NCI-H1092 treated with DMSO at 0.1 percent for 48 hours (cell line): ENCODE results near the gene TTLL3.
A peak's percentile ranks its signal among the peaks of the same experiment; 100 is the strongest.

ENCODE experiments used
- DNase-seq: peaks from one replicate; lab custom pipeline; 2025; lab: John Stamatoyannopoulos, UW

The TTLL3 gene

DNA sequence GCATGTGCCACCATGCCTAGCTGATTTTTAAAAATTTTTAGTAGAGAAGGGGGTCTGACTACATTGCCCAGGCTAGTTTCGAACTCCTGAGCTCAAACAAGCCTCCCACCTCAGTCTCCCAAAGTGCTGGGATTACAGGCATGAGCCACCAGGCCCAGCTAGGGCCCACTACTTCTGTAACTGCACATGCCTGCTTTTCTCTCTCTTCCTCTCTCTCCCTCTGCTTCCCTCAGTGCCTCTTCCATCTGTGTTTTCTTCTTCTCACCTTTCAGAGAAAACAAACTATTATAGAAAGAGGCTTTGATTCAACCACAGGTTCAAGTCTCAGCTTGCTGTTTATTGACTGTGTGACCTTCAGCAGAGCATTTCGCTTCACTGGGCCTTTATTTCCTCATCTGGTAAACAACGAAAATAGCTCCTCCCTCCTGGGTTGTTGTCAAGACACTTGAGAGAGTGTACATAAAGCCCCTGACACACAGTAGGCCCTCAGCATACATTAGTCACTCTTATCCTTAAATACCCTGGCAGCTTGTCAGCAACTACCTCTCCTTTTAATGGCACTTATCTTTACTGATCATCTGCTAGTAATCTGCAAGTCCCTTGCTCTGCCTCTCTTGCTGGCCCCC lies 28.0 kb upstream of the TTLL3 start:
- no peak for DNase-seq

DNA sequence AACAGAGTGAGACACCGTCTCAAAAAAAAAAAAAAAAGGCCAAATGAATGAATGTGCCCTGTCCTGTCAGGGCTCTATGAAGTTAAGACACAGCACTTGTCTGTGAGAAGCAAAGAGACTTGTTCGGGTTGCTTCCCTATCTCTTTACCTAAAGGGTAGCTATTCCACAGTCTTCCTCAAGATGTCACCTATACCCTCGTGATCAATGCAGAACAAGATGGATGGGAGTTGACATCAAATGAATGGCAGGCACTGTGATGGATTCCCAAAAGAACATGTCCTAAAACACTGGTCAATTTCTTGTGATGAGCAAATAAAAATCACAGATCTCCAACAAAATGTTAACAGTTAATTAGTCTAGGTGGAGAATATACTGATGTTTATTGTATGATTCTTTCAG lies 27.3 kb upstream of the TTLL3 start:
- DNase-seq, result no peak

DNA sequence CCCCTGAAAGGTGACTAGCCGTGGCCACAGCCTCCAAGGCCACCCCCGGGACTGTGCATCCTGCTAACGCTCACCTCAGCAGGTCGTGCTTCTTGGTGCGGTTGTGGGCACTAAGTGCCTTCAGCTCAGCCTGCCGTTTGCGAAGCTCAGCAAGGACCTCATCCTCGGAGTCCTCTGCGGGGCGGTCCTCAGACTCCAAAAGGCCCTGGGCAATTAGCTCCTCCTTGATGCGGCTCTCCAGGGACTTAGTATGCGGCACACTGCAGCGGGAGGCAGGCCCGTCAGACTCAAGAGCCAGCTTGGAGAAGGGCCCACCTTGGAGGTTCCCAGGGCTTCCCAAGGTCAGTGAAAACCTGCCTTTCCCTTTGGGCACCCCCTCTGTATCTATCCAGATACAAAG lies 26.1 kb upstream of the TTLL3 start:
- no peak for DNase-seq

DNA sequence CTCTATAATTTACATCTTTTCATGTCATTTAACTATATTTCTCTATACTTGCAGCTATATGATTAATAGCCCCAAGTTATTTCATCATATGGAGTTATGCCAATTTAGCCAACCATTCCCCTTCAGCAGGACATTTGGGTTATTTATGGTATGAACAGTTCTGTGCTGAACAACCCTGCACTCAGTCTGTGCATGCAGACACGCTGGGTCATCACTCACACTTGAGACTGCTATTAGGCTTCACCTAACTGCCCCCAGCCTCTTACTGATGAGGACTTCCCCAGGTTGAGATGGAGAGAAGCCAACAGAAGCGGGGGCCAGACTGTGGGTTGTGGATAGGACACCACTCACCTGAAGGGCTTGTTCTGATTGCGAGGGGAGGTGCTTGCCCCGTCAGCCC lies 25.1 kb upstream of the TTLL3 start:
- DNase-seq, result no peak

DNA sequence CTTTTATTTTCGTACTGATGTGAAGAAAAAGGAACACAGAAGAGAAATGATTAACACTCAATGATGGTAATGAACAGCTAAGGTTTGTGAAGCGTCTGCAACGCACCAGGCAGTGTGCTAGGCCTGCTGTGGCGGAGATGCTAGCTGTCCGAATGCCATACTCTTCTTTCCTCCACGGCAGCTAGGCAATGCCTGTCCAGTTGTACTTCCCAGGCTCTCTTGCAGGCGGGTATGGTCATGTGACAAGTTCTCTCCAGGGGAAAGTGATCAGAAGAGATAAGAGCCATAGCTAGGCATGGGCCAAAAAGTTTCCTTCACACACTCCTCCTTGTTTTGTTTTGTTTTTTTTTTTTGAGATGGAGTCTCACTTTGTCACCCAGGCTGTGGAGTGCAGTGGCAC lies 24.5 kb upstream of the TTLL3 start:
- no peak for DNase-seq

DNA sequence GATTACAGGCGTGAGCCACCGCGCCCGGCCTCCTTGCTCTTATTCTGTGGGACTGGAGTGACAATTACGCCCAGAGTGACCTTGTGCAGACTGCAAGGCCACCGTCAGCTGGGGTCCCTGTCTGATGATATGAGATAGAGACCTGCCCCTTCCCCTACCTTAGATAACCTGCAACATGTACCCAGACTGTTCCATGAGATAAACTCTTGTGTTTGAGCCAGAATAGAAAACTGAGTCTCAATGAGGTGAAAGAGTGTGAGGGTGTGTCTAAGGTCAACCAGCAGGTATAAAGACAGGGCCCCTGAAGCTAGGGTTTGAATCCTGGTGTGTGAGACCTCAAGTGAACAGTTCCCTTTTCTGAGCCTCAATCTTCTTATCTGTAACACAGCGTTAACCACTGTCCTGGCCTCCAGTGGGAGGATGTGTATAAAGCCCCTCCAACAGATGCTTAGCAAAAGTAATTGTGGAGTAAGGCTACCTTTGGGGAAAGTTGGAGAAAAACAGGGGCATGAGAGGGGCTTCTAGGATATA lies 23.8 kb upstream of the TTLL3 start:
- DNase-seq, result no peak

DNA sequence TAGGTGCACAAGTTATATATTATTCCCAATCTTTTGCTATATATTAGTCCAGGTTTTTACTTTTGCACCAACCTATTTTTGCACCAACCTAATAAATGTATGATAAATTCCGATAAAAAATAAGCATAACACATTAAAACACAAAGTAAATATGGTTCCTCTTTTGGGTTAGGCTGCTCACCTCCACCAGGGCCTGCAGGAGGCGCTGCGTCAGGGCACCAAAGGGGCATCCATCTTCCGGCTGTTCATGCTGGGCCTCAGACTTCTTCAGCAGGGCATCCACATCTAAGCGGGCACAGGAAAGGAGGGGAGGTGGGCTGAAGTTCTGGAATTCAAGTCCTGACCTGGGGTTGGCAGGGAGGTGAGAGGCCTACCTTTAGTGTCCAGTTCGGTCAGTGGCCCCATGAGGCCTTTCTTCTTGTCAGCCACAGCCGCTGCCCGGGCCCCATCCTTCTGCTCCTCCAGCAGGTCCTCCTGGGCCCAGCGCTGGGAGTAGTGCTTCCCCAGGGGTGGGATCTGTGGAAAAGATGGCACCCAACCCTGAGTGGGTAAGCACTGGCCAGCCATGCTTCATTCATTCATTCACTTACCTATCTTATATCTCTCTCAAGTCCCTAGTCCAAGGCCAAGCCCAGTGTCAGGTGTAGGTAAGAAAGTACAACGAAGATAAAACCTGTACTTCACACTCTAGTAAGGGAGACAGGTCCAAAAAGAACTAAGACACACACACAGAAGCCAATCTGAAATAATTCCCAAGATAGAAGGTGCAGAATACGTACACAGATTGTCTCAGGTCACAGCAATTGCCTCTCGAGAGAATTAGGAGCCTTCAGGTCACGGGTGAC lies 23.0 kb upstream of the TTLL3 start:
- no peak for DNase-seq

DNA sequence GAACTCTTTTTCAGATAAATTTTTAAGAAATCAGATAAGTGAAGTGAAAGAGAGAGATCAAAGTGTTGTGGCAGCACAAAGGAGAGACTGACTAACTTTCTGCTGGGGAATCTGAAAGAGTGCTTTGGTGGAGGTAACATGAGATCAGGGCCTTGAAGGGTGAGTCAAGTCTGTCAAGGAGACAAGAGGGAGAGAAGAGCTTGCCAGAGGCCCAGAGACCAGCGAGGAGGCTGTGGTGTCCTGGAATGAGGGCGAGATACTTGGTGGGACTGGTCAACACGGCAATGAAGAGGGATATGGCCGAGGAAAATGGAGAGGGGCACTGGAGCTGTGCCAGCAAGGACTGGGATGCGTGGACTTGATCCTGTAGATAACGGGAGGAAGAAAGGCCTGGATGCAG lies 22.3 kb upstream of the TTLL3 start:
- no peak for DNase-seq

DNA sequence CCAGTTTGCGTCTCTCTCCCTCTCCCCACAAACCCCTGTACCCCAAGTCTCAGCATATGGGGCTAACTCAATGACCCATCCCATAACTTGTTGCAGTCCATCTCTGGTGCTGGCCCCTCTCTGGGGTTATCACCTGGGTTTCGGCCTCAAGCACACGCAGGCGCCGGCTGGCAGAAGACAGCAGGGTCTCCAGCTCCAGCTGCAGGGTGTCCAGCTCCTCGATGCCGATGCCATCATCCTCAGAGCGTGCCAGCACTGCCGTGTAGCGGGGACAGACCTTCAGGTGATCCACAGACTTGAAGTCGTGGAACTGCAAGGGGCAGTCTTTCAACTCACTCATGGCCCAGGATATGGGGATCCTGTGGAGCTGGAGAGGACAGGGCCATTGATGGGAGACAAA lies 18.9 kb upstream of the TTLL3 start:
- no peak for DNase-seq

DNA sequence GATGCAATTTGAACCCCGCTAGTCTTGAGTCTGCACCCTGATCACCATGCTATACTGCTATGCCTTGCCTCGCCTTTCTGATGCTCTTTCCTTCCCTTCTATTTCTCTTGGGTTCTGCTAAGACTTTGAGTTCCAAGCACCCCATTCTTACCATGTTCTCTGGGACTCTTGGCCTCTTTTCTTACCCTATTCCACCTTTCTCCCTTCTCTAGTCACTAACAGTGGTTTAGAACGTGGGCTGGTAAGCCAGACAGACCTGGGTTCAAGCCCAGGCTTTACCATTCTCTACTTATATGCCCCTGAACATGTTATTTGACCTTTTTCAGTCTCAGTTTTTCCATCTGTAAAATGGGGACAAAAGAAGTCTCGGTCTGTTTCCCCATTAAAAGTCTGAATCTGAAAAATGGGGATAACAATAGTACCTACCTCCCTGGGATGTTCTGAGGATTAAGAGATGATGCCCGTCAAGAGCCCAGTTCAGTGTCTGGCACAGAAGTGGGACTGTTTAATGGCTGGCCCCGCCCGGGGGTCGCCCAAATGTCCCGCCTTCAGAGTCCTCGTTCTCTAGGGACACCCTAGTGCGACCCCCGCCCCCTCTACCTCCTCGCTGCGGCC lies 18.2 kb upstream of the TTLL3 start:
- no peak for DNase-seq

DNA sequence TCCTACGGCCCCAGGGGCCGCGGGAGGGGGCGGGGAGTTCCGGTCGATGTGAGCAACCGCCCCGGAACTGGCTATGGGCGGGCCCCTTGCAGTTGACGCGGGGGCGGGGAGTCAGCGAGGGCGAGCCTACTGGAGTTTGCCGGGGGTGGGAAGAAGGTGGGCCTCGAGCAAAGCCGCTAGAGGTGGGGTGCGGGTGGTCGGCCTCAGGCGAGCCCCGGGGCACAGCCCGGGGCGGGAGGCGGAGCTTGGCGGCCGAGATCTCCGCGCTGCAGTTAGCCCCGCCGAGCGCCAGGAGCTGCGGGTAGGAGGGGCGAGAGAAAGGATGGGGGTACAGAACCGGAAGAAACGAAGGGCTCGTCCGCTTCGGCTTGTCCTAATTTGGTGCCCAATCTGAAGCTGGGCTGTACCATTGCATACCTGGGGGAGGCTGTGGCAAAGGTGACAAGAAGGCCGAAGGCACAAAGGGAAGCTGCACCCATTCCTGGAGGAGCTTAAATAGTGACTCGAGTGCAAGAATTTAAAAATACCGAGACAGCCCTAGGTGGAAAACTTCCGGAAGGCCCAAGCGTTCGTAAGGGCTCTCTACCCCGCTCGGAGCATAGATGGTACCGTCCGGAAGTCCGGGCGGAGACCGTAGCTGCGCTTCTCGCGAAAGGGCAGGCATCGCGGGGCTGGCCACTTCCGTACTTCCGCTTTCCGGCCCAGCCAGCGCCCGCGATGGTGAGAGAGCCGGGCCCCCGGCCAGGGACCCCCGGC lies 17.5 kb upstream of the TTLL3 start, which contains the start of the genes ARPC4 and TADA3:
TSS of gene ARPC4 (plus strand) at position 678 of the 756 bp plus-strand sequence. CDS start at position 718, 40 bp downstream.
TSS of gene TADA3 (minus strand) at position 69 of the 756 bp plus-strand sequence. CDS start 1,007 bp downstream, outside the sequence.
- peak; percentile 97 for DNase-seq

DNA sequence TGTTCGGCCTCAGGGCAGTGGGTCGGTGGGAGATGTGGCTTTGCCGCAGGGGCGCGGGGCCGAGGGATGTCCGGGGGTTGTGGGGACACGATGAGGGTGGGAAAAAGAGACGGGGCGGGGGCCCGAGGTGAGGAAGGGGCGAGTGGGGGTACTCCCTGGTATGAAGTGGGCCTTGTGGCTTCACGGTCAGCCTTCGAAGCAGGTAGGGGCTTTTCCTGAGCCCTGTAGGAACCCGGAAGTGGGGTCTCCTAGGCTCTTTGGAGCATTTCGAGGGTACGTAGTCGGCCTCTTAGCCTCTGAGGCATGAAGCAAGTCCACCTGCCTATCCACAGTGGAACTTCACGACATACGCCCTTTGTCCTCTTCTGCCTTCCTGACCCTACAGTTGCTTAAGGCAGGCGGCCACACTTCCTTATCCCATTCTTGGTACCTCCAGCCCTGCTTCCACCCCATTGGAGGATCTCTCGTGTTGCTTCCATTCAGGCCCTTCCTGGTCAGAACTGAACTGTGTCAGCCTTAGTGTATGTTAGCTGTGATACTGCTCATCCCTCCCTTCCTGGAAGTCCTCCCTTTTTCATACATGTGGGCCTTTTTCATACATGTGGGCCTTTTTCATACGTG lies 16.8 kb upstream of the TTLL3 start:
- no peak for DNase-seq

DNA sequence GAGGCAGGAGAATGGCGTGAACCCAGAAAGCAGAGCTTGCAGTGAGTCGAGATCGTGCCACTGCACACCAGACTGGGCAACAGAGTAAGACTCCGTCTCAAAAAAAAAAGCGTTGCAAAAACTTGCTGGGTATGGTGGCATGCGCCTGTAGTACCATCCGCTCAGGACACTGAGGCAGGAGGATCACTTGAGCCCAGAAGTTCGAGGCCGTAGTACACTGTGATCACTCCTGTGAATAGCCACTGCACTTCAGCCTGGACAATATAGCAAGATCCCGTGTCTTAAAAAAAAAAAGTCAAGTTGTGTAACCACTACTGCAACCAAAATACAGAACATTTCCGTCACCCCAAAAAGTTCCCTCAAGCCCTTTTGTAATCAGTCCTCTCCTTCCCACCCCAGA lies 15.7 kb upstream of the TTLL3 start:
- no peak for DNase-seq

DNA sequence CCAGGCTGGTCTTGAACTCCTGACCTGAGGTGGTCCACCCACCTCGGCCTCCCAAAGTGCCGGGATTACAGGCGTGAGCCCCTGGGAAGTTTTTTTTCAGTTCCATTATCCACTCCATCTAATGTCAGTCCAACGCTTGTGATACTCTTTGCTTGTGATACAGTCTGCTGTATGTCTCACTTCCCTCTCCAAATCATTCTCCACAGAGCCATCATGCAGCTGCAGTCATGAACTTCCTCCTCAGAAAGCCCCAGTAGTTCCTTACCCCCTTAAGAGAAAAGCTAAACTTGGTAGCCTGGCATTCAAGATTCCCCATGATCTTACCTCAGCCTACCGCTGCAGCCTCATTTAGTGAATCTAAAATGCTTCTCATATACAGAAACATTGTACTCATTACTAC lies 14.9 kb upstream of the TTLL3 start:
- DNase-seq, result no peak

DNA sequence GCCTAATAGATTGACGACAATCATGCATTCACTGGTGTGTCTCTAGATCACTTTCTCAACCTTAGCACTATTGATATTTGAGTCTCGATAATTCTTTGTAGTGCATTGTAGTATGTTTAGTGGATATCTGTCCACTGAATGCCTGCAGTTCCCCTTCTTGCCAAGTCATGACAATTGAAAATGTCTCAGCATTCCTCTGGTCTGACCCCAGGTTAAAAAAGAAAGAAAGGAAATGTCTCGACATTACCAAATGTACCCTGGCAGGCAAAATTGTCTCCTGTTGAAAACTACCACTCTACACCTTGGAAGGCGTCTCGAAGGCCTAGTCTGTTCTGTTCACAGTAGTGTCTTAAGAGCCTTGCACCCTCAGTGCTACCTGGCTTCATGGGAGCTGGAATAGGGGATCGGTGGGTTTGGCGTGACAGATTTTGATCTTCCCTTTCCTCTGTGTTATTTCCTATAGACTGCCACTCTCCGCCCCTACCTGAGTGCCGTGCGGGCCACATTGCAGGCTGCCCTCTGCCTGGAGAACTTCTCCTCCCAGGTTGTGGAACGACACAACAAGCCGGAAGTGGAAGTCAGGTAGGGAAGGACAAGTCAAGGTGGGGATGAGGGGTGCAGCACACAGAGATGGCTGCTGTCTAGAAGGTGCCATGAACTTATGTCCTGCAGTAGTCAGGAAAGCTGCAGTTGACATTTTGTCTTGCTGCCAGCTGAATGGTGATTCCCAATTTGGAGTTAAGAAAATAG lies 12.7 kb upstream of the TTLL3 start:
- no peak for DNase-seq

DNA sequence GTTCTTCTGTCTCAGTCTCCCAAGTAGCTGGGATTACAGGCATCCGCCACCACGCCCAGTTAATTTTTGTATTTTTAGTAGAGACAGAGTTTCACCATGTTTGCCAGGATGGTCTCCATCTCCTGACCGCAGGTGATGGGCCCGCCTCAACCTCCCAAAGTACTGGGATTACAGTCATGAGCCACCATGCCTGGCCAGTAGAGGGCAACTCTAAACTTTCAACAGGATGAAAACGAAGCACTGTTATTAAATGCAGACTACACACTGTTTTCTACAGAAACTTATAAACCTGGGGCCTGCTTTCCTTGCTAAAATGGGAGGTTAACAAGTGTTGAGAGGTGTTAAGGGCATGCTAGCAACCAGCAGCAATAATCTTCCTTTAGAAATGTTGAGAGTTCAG lies 9.5 kb upstream of the TTLL3 start:
- DNase-seq, result no peak

DNA sequence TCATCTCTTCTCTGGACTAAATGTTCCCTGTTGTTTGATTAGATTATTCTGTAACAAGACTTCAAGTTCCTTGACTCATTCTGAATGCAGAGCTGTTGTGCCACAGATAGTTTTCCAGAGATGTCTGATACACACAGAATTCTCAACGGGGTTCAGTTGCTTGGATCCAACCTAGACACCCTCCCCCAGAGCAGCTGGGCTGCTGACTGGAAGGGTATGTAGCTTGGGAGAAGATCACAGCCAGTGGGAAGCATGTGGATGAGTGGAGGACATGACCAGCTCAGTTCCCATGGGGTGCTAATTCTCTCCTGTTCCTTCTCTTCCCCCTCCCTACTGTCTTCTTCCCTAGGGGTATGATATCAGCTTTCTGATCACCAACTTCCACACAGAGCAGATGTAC lies 6.6 kb upstream of the TTLL3 start:
- no peak for DNase-seq

DNA sequence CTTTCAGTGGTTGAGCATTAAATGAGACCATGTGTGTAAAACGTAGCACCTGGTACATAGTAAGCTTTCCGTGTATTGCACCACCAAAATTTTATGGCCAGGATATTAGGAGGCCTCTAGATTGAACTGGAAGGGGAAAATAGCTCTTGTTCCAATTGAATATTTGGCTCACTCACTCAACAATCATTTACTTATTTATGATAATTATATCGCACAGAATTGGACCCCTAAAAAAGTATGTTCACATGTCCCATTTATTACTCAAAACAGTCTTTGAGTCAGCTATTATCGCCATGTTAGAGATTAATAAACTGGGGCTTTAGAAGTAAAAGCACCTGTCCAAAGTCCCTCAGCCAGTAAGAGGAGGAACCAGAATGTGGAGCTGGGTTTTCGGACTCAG lies 5.1 kb upstream of the TTLL3 start:
- DNase-seq, result no peak

DNA sequence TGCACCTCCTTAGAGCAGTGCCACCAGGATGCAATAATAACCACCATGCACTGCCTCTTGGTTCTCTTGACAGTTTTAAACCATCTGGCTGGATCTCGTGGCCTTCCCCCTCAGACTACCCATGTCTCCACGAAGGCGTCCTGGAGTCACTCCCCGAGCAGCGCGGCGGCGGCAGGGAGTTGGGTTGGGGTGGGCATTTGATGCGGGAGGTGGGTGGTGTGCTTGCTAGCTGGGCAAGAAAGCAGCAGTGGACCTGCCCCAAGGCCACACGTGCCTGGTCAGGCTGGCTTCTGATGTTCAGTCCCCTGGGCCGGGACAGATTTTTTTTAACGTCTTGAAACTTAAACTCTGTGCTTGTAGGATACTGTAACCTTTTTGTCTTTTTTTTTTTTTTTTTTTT lies 3.9 kb upstream of the TTLL3 start:
- DNase-seq, result no peak

DNA sequence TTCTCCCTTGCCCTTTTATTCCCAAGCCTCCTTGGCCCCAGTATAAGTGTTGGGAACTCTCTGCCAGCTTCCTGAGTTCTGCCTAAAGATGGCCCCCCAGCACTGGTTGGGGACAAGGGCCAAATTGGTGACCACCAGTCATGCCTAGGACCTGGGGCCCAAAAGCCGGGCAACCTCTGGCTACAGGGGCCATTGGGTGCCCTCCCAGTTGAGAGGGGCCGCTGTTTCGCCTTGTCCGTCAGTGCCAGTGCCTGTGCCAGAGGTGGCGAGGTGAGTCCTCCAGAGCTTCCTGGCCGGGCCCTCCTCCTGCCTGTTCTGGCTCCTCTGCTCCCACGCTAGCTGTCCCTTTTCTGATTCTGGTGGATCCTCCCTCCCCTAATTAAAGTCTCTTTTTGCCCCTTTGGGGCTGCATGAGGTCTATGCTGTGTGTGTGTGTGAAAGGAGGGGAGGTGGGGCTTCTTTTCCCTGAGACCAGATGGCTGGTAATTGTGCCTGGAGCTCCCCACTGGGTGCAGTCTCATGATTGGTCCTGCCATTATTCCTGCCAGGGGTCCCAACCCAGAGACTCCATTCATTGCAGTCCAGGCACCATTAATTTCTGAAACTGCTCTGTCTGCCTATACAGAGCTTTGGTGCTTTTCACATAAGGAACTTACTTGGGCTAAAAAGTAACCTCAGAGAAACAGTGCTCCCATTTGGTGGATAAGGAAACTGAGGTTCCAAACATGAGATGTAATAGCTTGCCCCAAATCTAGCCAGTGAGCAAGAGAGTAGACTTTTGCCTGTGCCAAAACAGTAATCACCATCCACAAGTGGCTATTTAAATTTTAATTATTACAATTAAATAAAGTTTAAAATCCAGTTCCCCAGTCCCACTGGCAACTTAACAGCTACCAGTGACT lies 3.1 kb upstream of the TTLL3 start:
- no peak for DNase-seq
